Retinal pigment epithelial cell (primary cell): ENCODE results near the gene FCN2.
A peak's percentile ranks its signal among the peaks of the same experiment; 100 is the strongest.

Experiments
- DNase-seq: peaks from one replicate; pipeline ENCODE4 v3.0.0-alpha.2; 2010; ENCODE audit warnings: low read depth
- H3K4me3 ChIP-seq: 2 replicates; pipeline ENCODE4 v1.5.1; 2011; ENCODE audit warnings: mild to moderate bottlenecking, low read length, control low read depth, moderate library complexity
- TF ChIP-seq, protein P1 (sequence below): conservative IDR thresholded peaks from 2 replicates; pipeline ENCODE4 v1.5.1; 2011; ENCODE audit warnings: low read depth, low read length, control low read depth, inconsistent platforms

The FCN2 gene

DNA sequence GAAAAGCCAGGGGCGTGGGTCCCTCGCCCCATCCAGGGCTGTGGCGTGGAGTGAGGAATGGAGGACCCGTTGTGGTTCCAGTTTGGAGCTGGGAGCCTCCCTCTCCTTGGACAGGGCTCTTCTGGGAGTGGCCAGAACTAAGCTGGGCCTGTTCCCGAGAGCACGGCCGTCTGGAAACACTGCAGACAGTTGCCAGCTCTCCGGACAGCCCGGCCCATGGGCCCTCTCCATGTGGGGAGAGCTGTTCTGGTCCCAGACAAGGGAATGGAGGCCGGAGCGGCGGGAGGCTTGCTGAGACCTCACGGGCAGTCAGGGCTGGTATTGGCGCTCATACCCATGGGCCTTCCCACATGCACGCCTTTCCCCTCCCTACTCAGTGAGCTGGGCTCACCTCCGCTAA, 45.2 kb upstream of the FCN2 start:
- no peak for DNase-seq
- TF ChIP-seq, protein P1, sequence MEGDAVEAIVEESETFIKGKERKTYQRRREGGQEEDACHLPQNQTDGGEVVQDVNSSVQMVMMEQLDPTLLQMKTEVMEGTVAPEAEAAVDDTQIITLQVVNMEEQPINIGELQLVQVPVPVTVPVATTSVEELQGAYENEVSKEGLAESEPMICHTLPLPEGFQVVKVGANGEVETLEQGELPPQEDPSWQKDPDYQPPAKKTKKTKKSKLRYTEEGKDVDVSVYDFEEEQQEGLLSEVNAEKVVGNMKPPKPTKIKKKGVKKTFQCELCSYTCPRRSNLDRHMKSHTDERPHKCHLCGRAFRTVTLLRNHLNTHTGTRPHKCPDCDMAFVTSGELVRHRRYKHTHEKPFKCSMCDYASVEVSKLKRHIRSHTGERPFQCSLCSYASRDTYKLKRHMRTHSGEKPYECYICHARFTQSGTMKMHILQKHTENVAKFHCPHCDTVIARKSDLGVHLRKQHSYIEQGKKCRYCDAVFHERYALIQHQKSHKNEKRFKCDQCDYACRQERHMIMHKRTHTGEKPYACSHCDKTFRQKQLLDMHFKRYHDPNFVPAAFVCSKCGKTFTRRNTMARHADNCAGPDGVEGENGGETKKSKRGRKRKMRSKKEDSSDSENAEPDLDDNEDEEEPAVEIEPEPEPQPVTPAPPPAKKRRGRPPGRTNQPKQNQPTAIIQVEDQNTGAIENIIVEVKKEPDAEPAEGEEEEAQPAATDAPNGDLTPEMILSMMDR, result no peak
- no peak overlapping the region for H3K4me3 ChIP-seq

DNA sequence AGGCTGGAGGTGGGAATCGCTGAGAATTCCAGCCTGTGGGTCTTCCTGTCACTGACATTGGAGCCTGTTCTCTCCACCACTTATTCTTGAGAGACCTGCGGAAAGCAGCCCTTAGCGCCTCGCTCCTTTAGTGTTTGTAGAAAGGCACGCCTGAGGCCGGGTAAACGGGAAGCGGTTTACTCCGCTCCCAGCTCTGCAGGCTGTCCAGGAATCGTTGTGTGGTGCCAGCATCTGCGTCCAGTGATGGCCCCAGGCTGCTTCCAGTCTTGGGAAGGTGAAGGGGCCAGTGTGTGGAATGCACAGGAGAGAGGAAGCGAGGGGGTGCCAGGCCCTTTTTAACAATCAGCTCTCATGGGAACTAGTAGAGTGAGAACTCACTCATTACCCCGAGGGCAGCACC, 44.6 kb upstream of the FCN2 start:
- DNase-seq, result no peak
- TF ChIP-seq, protein P1, result no peak
- no peak overlapping the region for H3K4me3 ChIP-seq

DNA sequence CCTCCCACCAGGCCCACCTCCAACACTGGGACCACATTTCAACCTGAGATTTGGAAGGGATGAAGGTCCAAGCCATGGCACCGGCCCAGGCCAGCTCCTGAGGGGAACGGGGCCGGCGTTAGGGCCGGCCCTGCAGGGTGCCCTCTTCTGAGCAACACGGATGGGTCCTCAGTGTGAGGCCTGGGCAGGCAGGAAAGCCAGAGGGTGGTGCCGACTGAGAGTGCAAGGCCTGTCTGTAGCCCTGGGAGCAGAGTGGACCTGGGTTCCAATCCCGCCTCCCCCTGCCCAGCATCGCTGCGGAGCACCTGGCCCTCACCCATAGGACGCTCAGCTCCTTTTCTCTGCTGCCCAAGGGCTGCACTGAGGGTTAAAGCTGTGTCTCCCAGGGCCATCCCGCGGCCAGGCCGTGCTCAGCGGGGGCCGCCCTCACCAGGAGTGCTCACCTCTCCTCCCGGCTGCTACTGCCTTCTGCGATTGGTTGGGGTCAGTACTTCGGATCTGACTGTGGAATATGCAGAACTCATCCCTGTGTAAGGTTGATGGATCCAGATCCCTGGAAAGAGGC, 44.1 kb upstream of the FCN2 start:
- TF ChIP-seq, protein P1, result no peak
- H3K4me3 ChIP-seq, result no peak overlapping the region
- no peak for DNase-seq

DNA sequence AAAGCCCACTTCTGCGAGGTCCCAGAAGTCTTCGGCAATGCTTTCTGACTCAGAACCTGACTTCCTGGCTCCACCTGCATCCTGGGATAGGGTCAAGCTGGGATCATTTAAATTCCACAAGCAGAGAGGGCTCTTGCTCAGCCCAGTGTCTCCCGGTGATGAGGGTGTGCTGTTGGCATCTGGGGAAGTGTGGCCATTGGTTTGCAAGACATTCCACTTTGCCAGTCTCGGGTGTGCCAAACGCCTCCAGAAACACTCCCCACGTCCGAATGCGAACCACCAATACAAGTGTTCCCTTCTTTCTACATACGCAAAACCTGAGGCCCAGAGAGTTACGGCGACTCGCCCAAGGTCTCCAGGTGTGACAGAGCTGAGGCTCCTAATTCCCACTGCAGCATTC, 43.1 kb upstream of the FCN2 start:
- no peak for DNase-seq
- TF ChIP-seq, protein P1, result no peak
- no peak overlapping the region for H3K4me3 ChIP-seq

DNA sequence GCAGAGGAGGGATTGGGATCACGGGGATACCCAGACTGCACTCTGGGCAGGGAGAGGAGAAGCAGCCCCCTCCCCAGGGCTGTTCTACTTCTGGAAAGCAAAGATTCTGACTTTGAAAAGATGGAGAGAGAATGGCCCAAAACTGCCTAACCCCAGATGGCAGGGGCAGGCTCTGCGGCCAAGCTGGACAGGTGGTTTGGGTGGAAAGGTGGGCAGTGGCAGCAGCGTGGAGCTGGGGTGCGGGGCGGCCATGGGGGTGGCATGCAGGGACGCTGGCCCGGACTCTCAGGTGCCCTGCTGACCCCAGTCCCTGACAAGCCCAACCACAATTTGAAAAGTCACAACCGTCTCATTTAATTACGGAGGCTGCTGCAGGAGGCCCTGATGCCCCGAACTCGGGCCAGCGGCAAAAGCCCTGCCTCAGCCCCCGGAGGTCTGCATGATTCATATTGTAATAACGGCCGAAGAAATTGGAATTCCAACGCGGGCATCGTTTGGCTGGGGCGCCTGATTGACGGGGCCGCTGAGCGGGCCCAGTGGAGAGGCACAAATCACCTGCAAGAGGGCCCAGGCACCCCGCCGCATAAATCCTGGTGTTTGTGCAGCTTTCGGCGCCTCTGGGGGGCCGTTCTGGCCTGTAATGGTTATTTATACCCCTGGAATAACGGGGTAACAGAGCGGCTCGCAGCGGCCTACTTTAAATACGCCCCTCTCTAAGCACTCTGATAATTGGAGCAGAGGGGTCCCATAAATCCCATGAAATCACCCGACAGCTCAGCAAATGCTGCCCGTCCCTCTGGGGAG, 41.8 kb upstream of the FCN2 start:
- DNase-seq, result no peak
- TF ChIP-seq, protein P1, result no peak
- H3K4me3 ChIP-seq, result no peak overlapping the region

DNA sequence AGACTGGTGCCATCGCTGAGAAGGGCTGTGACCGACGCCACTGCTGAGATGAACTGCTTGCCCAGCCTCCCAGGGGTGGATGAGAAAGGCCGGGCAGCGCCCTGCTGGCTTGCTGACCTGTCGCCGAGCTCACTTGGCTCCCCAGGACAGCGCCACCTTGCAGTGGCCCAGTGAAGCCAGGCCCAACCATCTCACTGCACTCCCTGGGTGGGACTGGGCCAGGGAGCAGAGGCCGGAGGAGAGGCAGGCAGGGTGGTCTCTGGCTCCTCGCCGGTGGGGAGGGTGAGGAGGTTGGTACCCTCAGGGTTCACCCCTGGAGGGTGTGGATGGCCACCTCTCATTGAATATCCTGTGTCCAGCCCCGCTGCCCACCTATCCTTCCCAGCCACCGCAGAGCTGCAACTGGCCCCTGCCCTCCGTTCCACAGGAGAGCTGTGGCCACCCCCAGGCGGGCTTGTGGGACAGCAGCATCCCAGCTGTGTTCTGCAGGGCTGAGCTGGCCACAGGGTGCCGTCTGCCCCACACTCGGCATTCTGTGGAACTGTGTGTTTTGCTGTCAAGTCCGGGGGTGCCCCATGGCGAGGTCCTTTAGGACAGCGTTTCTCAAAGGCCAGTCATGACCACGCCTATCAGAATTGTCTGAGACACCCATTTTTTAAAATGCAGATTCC, 41.0 kb upstream of the FCN2 start:
- TF ChIP-seq, protein P1, result peak; percentile 2
- no peak for DNase-seq
- H3K4me3 ChIP-seq, result no peak overlapping the region
